ENCODE measurements around the gene SYNE2.
"Not testable (repeated sequence)": the region's sequence is repeated elsewhere in the genome, so short reads cannot be mapped to it uniquely, and the experiment has no call there.

The SYNE2 gene

GRCh38 chr14:63852817-63853731 is at the start of gene SYNE2:
SYNE2 (plus strand) TSS chr14:63853004; CDS start chr14:63909149, 56,145 bp downstream.
- DNase-seq: no peak

- not testable (repeated sequence) for DNase-seq
Observed at GRCh38 chr14:63803221-63803791, 49.5 kb upstream of the SYNE2 start.

GRCh38 chr14:63806064-63806463 is 46.7 kb upstream of the SYNE2 start:
- DNase-seq: not testable (repeated sequence)

- DNase-seq: not testable (repeated sequence)
Observed at GRCh38 chr14:63811692-63812091, 41.1 kb upstream of the SYNE2 start.

- no peak for DNase-seq
Observed at GRCh38 chr14:63833728-63834127, 19.1 kb upstream of the SYNE2 start.

GRCh38 chr14:63840981-63841380 is 11.8 kb upstream of the SYNE2 start:
- DNase-seq: no peak

- no peak for DNase-seq
Observed at GRCh38 chr14:63843796-63844195, 9.0 kb upstream of the SYNE2 start.

- no peak for DNase-seq
Observed at GRCh38 chr14:63848890-63849289, 3.9 kb upstream of the SYNE2 start.

GRCh38 chr14:63852271-63852816 is 460 bp upstream of the SYNE2 start:
- no peak for DNase-seq

- DNase-seq: no peak
Observed at GRCh38 chr14:63853831-63854293, 1.1 kb downstream of the SYNE2 start.

GRCh38 chr14:63854330-63854729 is 1.5 kb downstream of the SYNE2 start:
- DNase-seq: no peak

GRCh38 chr14:63855281-63855680 is 2.5 kb downstream of the SYNE2 start:
- DNase-seq: no peak

- DNase-seq: no peak
Observed at GRCh38 chr14:63857466-63858030, 4.7 kb downstream of the SYNE2 start.

GRCh38 chr14:63860146-63860545 is 7.3 kb downstream of the SYNE2 start:
- no peak for DNase-seq

GRCh38 chr14:63862163-63862562 is 9.4 kb downstream of the SYNE2 start:
- DNase-seq: no peak

GRCh38 chr14:63863004-63863403 is 10.2 kb downstream of the SYNE2 start:
- no peak for DNase-seq

- not testable (repeated sequence) for DNase-seq
Observed at GRCh38 chr14:63864775-63865174, 12.0 kb downstream of the SYNE2 start.

GRCh38 chr14:63867933-63868921 is 15.4 kb downstream of the SYNE2 start:
- no peak for DNase-seq

GRCh38 chr14:63869940-63870752 is 17.3 kb downstream of the SYNE2 start:
- DNase-seq: not testable (repeated sequence)

GRCh38 chr14:63870753-63871037 is 17.9 kb downstream of the SYNE2 start:
- DNase-seq: not testable (repeated sequence)

- DNase-seq: no peak
Observed at GRCh38 chr14:63874223-63874622, 21.4 kb downstream of the SYNE2 start.

- no peak for DNase-seq
Observed at GRCh38 chr14:63875311-63875710, 22.5 kb downstream of the SYNE2 start.

Measured in cortex of kidney (tissue), 1 donor.